Measurements from ENCODE around the gene SIGLEC9. TPM values are rescaled to one million over a fixed set of nuclear protein-coding genes. Genes with fewer than 3 reads are reported as not detected.

The SIGLEC9 gene
- total RNA-seq, 1 experiment from 2014 or later: not detected

DNA sequence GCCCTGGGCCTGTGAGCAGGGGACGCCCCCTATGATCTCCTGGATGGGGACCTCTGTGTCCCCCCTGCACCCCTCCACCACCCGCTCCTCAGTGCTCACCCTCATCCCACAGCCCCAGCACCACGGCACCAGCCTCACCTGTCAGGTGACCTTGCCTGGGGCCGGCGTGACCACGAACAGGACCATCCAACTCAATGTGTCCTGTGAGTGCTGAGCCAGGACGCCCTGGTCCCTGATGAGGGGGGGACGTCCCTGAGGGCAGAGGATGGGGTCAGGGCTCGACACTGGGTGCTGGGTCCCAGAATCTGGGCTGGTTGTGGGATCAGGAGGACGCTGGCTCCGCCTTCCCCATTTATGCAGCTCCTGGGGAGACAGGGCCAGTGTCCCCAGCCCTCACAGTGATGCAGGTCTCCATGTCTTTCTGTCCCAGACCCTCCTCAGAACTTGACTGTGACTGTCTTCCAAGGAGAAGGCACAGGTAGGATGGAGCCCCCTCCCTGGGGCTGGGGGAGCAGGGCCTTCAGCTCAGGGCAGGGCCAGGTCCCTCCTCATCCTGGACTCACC lies 19.9 kb downstream of the SIGLEC9 start:
- DNase-seq (ENCODE audit: low spot score): no peak

GRCh38 chr19:51145916-51146493 lies 21.3 kb downstream of the SIGLEC9 start:
- DNase-seq (ENCODE audit: low spot score): no peak

GRCh38 chr19:51146751-51147150 lies 22.0 kb downstream of the SIGLEC9 start:
- no peak for DNase-seq (ENCODE audit: low spot score)

- DNase-seq (ENCODE audit: low spot score): no peak
Measured at GRCh38 chr19:51147663-51148062, 23.0 kb downstream of the SIGLEC9 start.

DNA sequence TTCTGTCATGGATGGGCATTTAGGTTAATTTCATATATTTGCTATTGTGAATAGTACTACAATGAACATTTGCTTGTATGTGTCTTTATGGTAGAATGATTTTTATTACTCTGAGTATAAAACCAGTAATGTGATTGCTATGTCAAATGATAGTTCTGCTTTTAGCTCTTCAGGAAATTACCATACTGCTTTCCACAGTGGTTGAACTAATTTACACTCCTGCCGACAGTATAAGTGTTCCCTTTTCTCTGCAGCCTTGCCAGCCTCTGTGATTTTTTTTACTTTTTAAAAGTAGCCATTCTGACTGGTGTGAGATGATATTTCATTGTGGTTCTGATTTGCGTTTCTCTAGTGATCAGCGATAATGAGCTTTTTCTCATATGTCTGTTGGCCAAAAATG lies 23.9 kb downstream of the SIGLEC9 start:
- DNase-seq (ENCODE audit: low spot score): no peak

DNA sequence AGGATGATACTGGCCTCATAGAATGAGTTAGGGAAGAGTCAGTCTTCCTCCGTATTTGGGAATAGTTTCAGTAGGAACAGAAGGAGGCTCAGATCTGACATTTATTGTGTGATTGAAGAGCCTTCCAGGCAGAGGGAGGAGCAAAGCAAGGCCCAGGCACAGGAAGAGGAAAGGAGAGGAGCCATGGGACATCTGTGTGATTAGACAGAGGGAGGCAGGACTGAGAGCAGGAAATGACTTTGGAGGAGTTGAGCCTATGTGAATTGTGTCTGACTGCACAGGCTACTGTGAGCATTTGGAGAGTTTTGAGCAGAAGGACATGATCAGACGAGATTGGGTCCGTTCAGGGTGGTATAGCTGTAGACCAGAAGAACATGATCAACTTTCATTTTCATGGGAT lies 25.9 kb downstream of the SIGLEC9 start:
- no peak for DNase-seq (ENCODE audit: low spot score)

DNA sequence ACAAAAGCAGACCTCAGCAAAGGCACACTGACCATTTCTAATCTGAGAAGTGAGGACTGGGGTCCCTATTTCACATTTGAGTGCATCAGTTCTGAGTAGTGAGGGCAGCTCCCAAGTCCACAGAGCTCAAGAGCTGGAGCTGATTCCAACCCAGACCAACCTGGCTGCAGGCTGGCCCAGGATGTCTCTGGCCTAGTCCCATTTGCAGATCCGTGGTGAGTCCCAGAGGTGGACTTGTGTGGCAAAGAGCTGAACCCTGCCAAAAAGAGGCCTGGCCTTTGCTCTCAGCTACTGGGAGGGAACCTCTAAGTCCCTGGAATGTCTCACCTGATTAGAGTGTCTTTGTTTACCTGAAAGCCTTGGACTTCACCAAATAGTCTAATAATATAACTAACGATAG lies 32.0 kb downstream of the SIGLEC9 start:
- DNase-seq (ENCODE audit: low spot score): no peak

GRCh38 chr19:51157265-51157664 lies 32.6 kb downstream of the SIGLEC9 start:
- no peak for DNase-seq (ENCODE audit: low spot score)

- DNase-seq (ENCODE audit: low spot score): peak; percentile 26
Measured at GRCh38 chr19:51158474-51159129, 33.9 kb downstream of the SIGLEC9 start.

DNA sequence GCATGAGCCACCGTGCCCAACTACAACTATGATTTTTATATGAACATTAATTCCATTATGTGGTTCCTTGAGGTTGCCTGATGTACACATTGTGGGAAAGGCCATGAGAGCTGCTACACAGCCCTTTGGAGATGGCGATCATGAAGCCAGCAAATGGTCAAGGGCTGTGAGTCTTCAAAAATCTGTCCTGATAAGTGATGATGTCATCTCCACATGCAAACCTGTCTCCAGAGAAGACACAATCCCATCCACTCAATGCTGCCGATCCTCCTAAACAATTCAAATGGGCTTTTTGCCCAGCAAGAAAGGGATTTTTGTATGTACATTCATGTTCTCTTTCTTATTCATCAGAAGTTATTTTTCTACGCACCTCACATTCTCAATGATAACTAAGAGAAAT lies 35.0 kb downstream of the SIGLEC9 start:
- DNase-seq (ENCODE audit: low spot score): no peak

- no peak for DNase-seq (ENCODE audit: low spot score)
Measured at GRCh38 chr19:51161266-51161665, 36.6 kb downstream of the SIGLEC9 start.

GRCh38 chr19:51161867-51162496 lies 37.3 kb downstream of the SIGLEC9 start:
- DNase-seq (ENCODE audit: low spot score): no peak

GRCh38 chr19:51163257-51163656 lies 38.6 kb downstream of the SIGLEC9 start:
- no peak for DNase-seq (ENCODE audit: low spot score)

GRCh38 chr19:51164215-51164614 lies 39.5 kb downstream of the SIGLEC9 start:
- DNase-seq (ENCODE audit: low spot score): no peak

- DNase-seq (ENCODE audit: low spot score): no peak
Measured at GRCh38 chr19:51166846-51167490, 42.3 kb downstream of the SIGLEC9 start.

DNA sequence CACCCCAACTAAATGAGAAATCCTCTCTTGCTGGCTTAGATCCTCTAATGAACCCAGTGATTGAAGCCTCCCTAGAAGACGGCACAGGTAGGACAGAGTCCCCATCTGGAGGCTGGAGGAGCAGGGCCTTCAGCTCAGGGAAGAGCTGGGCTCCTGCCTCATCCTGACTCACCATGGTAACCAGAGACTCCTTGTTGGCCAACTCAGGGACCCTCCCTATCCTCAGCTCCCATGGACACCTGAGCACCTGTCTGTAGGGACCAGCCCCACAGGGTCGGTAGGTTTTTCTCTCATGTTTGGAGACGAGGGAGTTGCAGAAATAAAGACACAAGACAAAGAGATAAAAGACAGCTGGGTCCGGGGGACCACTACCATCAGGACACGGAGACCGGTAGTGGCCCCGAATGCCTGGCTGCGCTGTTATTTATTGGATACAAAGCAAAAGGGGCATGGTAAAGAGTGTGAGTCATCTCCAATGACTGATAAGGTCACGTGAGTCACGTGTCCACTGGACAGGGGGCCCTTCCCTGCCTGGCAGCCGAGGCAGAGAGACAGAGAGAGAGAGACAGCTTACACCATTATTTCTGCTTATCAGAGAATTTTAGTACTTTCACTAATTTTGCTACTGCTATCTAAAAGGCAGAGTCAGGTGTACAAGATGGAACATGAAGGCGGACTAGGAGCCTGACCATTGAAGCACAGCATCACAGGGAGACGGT lies 44.0 kb downstream of the SIGLEC9 start:
- no peak for DNase-seq (ENCODE audit: low spot score)

DNA sequence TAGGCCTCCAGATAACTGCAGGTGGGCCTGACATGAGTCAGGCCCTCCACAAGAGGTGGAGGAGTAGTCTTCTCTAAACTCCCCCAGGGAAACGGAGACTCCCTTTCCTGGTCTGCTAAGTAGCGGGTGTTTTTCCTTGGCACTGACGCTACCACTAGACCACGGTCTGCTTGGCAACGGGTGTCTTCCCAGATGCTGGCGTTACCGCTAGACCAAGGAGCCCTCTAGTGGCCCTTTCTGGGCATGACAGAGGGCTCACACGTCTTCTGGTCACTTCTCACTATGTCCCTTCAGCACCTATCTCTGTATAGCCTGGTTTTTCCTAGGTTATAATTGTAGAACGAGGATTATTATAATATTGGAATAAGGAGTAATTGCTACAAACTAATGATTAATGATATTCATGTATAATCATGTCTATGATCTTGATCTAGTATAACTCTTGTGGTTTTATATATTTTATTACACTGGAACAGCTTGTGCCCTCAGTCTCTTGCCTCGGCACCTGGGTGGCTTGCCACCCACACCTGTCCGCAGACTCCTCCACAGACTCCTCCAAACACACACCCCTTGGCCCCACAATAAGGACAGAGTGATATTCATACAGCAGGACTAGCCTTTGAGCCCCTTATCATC lies 44.7 kb downstream of the SIGLEC9 start:
- peak; percentile 54 for DNase-seq (ENCODE audit: low spot score)

DNA sequence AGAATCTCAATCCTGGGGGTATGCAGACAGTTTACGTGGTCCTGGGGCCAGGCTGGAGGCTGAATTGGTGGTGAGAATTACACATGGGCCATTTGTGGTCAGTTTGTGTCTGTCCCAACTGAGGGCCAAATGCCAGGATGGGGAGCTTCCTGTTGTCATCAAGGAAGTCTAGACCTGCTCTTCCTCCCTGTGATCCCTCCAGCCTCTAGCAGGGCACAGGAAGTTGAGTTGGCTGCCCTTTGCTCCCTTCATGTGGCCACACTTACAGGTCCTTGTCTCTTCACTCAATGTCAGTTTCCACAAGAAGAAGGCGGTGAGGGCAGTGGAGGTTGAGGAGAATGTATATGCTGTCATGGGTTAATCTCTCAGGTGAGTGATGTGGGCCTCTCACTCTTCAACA lies 47.5 kb downstream of the SIGLEC9 start:
- no peak for DNase-seq (ENCODE audit: low spot score)

DNA sequence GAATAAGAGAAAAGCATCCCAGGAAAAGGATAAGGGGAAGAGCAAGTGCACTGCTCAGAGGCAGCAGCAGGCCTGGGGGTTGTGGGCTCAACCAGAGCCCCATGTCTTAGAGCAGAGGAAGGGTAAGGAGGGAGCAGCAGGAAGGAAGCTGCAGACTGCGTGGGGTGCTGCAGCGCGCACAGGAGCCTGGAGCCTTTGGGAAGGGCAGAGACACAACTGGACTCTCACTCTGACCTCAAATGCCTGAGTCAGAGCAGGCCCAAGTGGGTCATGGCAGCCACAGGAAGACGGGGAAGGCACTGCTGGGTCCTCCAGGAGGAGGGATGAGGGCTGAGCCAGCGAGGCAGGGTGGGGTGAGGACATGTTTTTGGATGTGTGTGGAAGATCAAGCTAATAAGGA lies 49.0 kb downstream of the SIGLEC9 start:
- no peak for DNase-seq (ENCODE audit: low spot score)

- no peak for DNase-seq (ENCODE audit: low spot score)
Measured at GRCh38 chr19:51179256-51179655, 54.5 kb downstream of the SIGLEC9 start.

Data from A172 (cell line).